Measurements from ENCODE around the gene ABHD17A.

Gene ABHD17A

GRCh38 chr19:1836458-1837221 is 48.7 kb downstream of the ABHD17A start:
- no peak for DNase-seq

- DNase-seq: no peak
Observed at GRCh38 chr19:1833540-1833939, 51.8 kb downstream of the ABHD17A start.

- no peak for DNase-seq
Observed at GRCh38 chr19:1832046-1832663, 53.1 kb downstream of the ABHD17A start.

GRCh38 chr19:1830978-1831377 is 54.3 kb downstream of the ABHD17A start:
- DNase-seq: no peak

GRCh38 chr19:1830568-1830967 is 54.7 kb downstream of the ABHD17A start:
- DNase-seq: no peak

GRCh38 chr19:1829958-1830357 is 55.3 kb downstream of the ABHD17A start:
- no peak for DNase-seq

- no peak for DNase-seq
Observed at GRCh38 chr19:1828279-1829238, 56.7 kb downstream of the ABHD17A start.

GRCh38 chr19:1827566-1828278 is 57.6 kb downstream of the ABHD17A start:
- no peak for DNase-seq
